ENCODE results near the gene LAMA5.

LAMA5 gene

DNA sequence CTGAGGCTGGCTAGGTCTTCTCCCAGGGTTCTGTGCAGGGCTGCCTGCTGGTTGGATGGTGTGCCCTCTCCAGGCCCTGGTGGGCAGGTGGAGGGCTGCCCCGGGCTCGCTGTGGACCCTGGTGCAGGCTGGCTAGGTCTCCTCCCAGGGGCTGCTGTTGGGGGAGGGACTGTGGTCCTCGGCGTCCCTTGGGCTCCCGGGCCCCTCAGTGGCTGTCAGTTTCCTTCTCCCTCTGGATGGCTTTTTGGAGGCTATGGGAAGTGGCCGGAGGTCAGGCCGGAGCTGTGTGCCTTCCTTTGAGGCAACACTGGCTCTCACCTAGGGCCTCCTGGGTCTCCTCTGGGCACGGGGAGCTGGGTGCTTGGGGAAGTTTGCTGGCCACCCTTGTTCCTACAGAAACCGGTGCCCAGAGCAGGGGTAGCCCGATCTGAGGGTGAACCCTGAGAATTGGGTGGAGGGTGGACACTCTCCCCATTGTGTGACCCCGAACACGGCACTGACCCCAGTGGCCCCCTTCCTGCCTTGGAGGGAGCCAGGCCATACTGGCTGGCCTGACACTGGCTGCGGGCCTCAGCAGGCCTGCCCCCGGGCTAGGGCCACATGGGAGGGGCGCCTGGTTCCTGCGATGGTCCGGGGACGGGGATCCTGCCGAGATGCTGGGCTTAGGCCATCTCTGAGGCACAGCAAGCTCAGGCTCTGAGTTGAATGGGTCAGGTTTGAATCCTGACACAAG is 43.8 kb upstream of the LAMA5 start:
- H3K4me3 ChIP-seq (ENCODE audit: low read depth, low read length) = no peak overlapping the region
- no peak for TF ChIP-seq CTCF (IDR thresholded peaks at IDR 0.05; ENCODE audit: borderline replicate concordance, insufficient read depth, low read depth, low read length)

DNA sequence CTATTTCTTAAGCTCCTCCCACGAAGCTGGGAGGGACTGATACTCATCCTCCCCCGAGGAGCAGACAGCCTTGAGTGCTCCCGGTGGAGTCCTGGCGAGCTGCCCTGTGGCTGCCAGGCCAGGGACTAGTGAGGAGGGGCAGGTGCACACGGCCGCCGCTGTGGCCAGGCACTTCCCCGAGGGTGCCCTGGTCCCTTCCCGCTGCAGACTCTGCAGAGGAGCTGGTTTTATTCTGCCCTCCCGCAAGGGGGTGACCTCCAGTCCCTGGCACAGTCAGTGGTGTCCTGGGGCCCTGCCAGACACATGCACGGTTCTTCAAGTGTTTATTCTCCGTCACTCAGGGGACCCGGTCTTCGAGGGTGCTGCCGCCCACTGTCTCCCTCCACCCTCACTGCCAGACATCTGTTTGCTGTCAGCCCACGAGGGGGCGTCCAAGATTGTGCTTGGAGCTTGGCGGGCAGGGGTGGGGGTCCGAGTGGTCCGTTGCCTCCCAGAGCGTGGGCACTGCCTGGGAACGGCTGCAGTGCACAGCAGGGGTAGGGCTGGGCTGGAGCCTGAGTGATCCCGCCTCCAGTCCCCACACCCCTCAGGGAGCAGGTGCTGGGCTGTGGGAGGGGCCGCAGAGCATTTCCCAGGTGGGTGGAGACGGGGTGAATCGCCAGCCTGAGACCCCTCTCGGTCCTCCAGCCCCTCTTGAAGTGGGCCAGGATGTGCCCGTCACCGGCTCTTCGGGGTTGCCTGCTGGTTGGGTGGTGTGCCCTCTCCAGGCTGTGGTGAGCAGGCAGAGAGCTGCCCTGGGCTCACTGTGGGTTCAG is 43.0 kb upstream of the LAMA5 start:
- no peak overlapping the region for H3K4me3 ChIP-seq (ENCODE audit: low read depth, low read length)

DNA sequence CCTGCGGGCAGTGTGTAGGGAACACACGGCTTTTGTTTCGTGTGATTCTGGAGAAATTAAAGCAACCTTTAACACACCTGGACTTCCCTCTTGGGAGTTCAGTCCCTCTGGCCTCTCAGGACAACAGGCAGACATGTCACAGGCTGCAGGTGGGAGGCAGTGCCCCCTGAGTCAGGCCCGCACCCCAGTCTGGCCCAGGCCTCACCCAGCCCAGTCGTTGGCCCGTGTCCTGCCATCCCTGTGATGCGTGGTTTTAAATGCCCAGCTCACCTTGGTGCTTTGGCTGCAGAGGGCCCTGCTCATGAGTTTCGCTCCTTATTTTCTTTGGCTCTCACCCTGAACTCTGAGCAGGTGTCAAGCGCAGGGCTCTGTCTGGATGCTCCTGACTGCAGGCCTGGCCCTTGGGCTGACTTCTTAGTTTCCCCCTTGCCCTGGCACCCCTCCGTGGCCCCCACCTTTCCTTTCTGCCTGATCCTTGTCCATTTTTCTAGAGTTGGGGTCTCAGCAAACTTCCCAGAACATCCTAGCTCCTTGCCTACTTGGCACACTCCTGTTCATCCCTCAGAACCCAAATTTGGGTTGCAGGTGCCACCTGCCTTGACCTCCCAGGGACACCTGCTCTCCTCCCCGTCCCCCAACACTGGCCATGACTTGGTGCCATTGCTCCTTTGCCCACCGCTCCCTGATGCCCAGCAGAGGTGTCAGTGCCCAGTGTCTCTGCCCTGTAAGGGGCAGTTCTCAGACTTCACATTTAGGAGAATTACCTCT is 42.2 kb upstream of the LAMA5 start:
- H3K4me3 ChIP-seq (ENCODE audit: low read depth, low read length) = no peak overlapping the region
- TF ChIP-seq CTCF (IDR thresholded peaks at IDR 0.05; ENCODE audit: borderline replicate concordance, insufficient read depth, low read depth, low read length) = no peak

More for the DNA sequence above, 43.0 kb upstream of the LAMA5 start:
- TF ChIP-seq CTCF (IDR thresholded peaks at IDR 0.05; ENCODE audit: borderline replicate concordance, insufficient read depth, low read depth, low read length) = peak; percentile 66

GRCh38 chr20:62408640-62409039 is 41.5 kb upstream of the LAMA5 start:
- no peak for TF ChIP-seq CTCF (IDR thresholded peaks at IDR 0.05; ENCODE audit: borderline replicate concordance, insufficient read depth, low read depth, low read length)

DNA sequence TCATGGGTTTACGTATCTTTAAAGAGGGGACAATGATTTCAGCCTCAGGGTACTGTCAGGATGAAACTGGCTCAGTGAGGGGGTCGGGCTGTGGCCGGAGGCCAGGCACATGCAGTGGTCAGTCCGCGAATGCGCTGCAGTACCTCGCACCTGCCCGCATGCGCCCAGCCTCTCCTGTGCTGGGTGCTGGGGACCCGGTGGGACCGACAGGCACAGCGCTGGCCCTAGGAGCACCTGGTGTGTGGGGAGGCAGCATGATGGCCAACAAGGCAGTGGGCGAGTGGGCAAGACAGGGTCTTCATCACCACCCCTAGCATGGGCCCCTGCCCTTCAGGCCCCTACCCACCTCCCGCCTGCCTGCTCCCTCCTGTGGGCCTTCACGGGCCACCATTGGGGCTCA is 40.9 kb upstream of the LAMA5 start:
- no peak for TF ChIP-seq CTCF (IDR thresholded peaks at IDR 0.05; ENCODE audit: borderline replicate concordance, insufficient read depth, low read depth, low read length)
- no peak overlapping the region for H3K4me3 ChIP-seq (ENCODE audit: low read depth, low read length)

More at GRCh38 chr20:62408640-62409039, 41.5 kb upstream of the LAMA5 start:
- no peak overlapping the region for H3K4me3 ChIP-seq (ENCODE audit: low read depth, low read length)

DNA sequence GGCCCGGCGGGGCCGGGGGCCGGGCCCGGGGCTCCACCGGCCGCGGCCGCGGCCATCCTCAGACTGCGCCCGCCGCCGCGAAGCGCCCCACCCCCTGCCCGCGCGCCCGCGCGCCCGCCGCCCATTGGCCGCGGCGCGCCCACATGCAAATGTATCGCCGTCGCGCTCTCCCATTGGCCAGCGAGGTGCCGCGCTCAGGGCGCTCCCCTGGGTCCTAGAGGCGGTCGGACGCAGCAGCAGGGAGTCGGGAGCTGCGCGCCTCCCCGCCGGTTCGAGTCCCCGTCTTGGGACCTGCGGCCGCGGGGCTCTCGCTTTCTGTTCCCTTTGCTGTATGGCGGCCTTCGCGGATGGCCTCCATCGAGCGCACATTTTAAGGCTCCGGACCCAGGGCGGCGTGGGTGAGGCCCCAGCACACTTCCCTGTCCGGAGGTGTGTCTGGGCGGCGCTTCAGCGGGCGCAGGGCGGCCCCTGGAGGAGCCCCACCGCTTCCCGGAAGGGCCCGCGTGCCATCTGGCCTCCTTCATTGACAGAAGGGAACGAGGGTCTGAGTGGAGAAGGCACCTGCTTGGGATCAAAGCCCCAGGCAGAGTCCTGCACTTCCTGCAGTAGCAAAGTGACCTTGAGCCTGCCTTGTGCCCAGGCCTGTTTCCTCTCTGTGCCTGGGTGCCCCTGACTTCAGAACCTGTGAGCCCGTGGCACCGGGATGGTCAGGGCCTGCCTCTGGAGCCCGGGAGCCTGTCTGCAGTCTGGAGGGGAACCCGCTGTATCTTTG is 40.3 kb upstream of the LAMA5 start, which contains the start of gene CABLES2:
CABLES2 (minus strand) TSS at position 65 of the 772 bp plus-strand sequence; CDS start at position 56, 9 bp downstream.
- peak within 1 kb of the TSS; percentile 65 for H3K4me3 ChIP-seq (ENCODE audit: low read depth, low read length)
- TF ChIP-seq CTCF (IDR thresholded peaks at IDR 0.05; ENCODE audit: borderline replicate concordance, insufficient read depth, low read depth, low read length) = no peak
